CD4-positive, alpha-beta T cell treated with Interferon alpha-2 for 1 hour (primary cell): ENCODE results near the gene ZBTB46.

Source experiments
- DNase-seq, 2 donors: peaks; one replicate each; pipeline ENCODE4 v3.0.0-alpha.2; 2020 to 2022

The ZBTB46 gene

GRCh38 chr20:63836458-63837344 is 5.6 kb upstream of the ZBTB46 start:
- DNase-seq: no peak

- no peak for DNase-seq
Measured at GRCh38 chr20:63835021-63835858, 4.2 kb upstream of the ZBTB46 start.

GRCh38 chr20:63834491-63834880 is 3.4 kb upstream of the ZBTB46 start:
- DNase-seq: no peak

GRCh38 chr20:63833776-63834490 is 2.9 kb upstream of the ZBTB46 start:
- no peak for DNase-seq

- DNase-seq: no peak
Measured at GRCh38 chr20:63831993-63832686, 1.1 kb upstream of the ZBTB46 start.

- no peak for DNase-seq
Measured at GRCh38 chr20:63831646-63831992, 555 bp upstream of the ZBTB46 start.

GRCh38 chr20:63829945-63830835 is 874 bp downstream of the ZBTB46 start:
- no peak for DNase-seq

GRCh38 chr20:63829603-63829944 is 1.5 kb downstream of the ZBTB46 start:
- DNase-seq: no peak

GRCh38 chr20:63828951-63829350 is 2.1 kb downstream of the ZBTB46 start:
- no peak for DNase-seq

- DNase-seq: no peak
Measured at GRCh38 chr20:63828545-63828944, 2.5 kb downstream of the ZBTB46 start.

- DNase-seq: no peak
Measured at GRCh38 chr20:63828124-63828523, 2.9 kb downstream of the ZBTB46 start.

GRCh38 chr20:63826753-63827152 is 4.3 kb downstream of the ZBTB46 start:
- no peak for DNase-seq

GRCh38 chr20:63825331-63826118 is 5.5 kb downstream of the ZBTB46 start:
- DNase-seq: no peak

GRCh38 chr20:63823691-63824311 is 7.3 kb downstream of the ZBTB46 start:
- DNase-seq: no peak

GRCh38 chr20:63822276-63822696 is 8.8 kb downstream of the ZBTB46 start:
- DNase-seq: no peak

GRCh38 chr20:63821811-63822210 is 9.3 kb downstream of the ZBTB46 start:
- no peak for DNase-seq

GRCh38 chr20:63819224-63819921 is 11.7 kb downstream of the ZBTB46 start:
- DNase-seq: peak in 1 of 2 donors; percentile 31

- no peak for DNase-seq
Measured at GRCh38 chr20:63815615-63816253, 15.3 kb downstream of the ZBTB46 start.
